Omental fat pad (tissue), 4 donors: Measurements from ENCODE around the gene EIF4EBP2. TPM values are rescaled to one million over a fixed set of nuclear protein-coding genes. Genes with fewer than 3 reads are reported as not detected.

Experiments
- ATAC-seq: fragments of 150-250 bp; one replicate; pipeline ENCODE4 v1.9.1; 2016; ENCODE audit warnings: mild to moderate bottlenecking, moderate library complexity; ENCODE audit not compliant: low FRiP score
- DNase-seq: peaks from one replicate; pipeline ENCODE4 v3.0.0-alpha.2; 2019; ENCODE audit warnings: low spot score
- total RNA-seq, 4 donors: library from RNA; depleted of rRNA; stranded (reverse); fragments of >200 nt; gene quantifications; one replicate each; pipeline ENCODE4 v1.1.0, GENCODE V29; 2016
- TF ChIP-seq, protein P1 (sequence below), 3 donors: fragments of 450-650 bp; IDR thresholded peaks; one replicate each; pipeline ENCODE4 v1.5.1; 2016 to 2017; ENCODE audit warnings: antibody characterized with exemption in 3 of 3, mild to moderate bottlenecking in 3 of 3, moderate library complexity in 2 of 3

EIF4EBP2 gene
- total RNA-seq, 4 donors from 2014 or later: 104 to 195 (median 141) TPM

- TF ChIP-seq, protein P1, sequence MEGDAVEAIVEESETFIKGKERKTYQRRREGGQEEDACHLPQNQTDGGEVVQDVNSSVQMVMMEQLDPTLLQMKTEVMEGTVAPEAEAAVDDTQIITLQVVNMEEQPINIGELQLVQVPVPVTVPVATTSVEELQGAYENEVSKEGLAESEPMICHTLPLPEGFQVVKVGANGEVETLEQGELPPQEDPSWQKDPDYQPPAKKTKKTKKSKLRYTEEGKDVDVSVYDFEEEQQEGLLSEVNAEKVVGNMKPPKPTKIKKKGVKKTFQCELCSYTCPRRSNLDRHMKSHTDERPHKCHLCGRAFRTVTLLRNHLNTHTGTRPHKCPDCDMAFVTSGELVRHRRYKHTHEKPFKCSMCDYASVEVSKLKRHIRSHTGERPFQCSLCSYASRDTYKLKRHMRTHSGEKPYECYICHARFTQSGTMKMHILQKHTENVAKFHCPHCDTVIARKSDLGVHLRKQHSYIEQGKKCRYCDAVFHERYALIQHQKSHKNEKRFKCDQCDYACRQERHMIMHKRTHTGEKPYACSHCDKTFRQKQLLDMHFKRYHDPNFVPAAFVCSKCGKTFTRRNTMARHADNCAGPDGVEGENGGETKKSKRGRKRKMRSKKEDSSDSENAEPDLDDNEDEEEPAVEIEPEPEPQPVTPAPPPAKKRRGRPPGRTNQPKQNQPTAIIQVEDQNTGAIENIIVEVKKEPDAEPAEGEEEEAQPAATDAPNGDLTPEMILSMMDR (IDR thresholded peaks at IDR 0.05): no peak
- ATAC-seq (no peak), DNase-seq (no peak)
Observed at GRCh38 chr10:70455213-70455630, 51.3 kb downstream of the EIF4EBP2 start.

GRCh38 chr10:70456164-70456563 is 52.2 kb downstream of the EIF4EBP2 start:
- TF ChIP-seq, protein P1 (IDR thresholded peaks at IDR 0.05): no peak
- DNase-seq (no peak), ATAC-seq (no peak)

DNA sequence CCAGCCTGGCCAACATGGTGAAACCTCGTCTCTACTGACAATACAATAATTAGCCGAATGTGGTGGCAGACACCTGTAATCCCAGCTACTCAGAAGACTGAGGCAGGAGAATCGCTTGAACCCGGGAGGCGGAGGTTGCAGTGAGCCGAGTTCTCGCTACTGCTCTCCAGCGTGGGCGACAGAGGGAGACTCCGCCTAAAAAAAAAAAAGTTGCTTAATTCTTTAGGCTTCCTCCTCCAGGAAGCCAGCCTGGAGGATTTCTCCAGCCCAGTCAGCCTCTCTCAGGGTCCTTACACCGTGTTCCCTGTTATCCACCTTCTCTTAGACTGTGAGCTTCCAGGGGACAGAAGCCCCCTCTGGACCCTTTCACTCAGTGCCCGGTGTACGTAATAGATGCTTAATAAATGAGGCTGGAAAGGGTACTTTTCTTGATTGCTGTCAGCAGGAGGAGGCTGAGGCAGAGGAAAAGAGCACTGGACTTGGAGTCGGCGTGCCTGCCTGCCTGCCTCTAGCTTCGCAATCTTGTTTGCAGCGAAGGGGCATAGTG is 53.9 kb downstream of the EIF4EBP2 start:
- no peak for DNase-seq
- no peak for ATAC-seq
- TF ChIP-seq, protein P1 (IDR thresholded peaks at IDR 0.05): no peak

GRCh38 chr10:70458329-70459060 is 54.5 kb downstream of the EIF4EBP2 start:
- TF ChIP-seq, protein P1 (IDR thresholded peaks at IDR 0.05): no peak
- ATAC-seq (peak; percentile 83), DNase-seq (peak; percentile 44)

DNA sequence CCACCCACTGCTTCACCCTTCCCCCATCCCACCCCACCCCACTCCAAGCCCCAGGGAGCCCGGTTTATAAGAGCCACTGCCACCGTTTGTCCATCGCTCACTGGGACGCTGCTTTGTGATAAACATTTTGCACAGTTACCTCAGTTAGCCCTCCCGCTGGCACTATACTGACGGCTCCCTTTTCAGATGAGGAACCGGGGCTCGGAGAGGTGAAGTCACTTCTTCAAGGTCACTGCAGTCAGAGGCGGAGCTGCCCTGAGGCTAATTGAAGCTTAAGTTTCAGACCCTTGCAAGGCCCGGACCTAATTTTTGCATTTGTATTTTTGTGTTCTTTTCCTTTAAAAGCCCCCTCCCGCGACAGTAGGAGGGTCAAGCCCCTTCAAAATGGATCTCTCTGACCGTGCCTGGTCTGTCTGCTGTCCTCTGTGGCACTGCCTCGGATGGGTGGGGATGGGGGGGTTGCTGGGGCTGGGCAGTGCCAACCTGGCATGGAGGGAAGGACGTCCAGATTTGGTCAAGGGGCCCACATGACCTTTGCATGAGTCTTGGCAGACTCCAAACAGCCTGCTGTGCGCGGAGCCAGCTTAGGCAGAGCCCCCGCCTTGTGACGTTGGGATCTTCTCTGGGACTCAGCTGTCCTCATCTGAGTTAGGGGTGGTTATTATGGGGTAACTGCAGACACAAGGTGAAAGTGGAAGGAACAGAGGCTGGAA is 55.3 kb downstream of the EIF4EBP2 start:
- TF ChIP-seq, protein P1 (IDR thresholded peaks at IDR 0.05): no peak
- DNase-seq (no peak), ATAC-seq (no peak)

DNA sequence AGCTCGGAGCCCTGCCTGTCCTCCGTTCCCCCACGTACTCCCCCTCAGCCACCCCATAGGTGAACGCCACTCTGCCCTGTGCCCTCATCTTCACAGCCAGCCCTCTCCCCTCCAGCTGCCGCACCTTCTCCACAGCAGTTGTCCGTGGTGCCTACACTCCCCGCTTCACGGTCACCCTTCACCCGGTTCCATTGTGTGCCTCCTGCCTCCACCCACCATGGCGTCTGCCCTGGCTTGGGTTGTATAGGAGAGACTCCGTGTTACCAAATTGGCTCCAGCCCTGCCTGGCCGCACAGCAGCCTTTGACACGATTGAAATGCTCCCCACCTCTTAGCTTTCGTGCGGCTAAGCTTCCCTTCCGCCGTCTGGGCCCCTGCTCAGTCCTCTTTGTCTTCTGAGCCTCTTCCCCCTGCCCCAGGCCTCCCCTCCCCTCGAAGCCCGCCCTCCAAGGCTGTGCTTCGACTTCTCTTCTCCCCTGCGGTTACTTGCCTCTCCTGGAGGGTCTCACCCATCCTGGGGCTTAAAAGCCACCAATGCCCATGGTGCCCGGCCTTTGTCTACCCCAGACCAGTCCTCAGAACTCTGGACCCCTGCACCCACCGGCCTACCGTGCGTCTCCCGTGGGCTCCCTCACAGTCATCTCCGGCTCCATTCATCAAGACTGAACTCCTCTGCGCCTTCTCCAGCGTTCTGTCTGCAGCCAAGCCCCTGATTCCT is 56.0 kb downstream of the EIF4EBP2 start:
- ATAC-seq (no peak), DNase-seq (no peak)
- TF ChIP-seq, protein P1 (IDR thresholded peaks at IDR 0.05): no peak
